HG03354 (cell line): ENCODE measurements around the gene CUL2.
"Not testable (repeated sequence)": the region's sequence is repeated elsewhere in the genome, so short reads cannot be mapped to it uniquely, and the experiment has no call there.

Experiments
- ATAC-seq: cut with Tn5 transposase; IDR thresholded peaks from one replicate; pipeline ENCODE4 v1.9.1; 2021; ENCODE audit warnings: mild to moderate bottlenecking; ENCODE audit not compliant: unreplicated experiment, poor library complexity, severe bottlenecking

CUL2 gene

GRCh38 chr10:35027567-35027966 lies 62.6 kb downstream of the CUL2 start:
- ATAC-seq: no peak

- no peak for ATAC-seq
Observed at GRCh38 chr10:35025916-35026315, 64.2 kb downstream of the CUL2 start.

GRCh38 chr10:35020481-35020880 lies 69.7 kb downstream of the CUL2 start:
- ATAC-seq: no peak

GRCh38 chr10:35019041-35020024 lies 70.8 kb downstream of the CUL2 start:
- ATAC-seq: no peak

- ATAC-seq: no peak
Observed at GRCh38 chr10:35017608-35018007, 72.5 kb downstream of the CUL2 start.

- ATAC-seq: no peak
Observed at GRCh38 chr10:35015843-35016408, 74.2 kb downstream of the CUL2 start.

GRCh38 chr10:35012781-35013180 lies 77.4 kb downstream of the CUL2 start:
- no peak for ATAC-seq

GRCh38 chr10:35011771-35012191 lies 78.4 kb downstream of the CUL2 start:
- no peak for ATAC-seq

GRCh38 chr10:35007858-35008301 lies 82.3 kb downstream of the CUL2 start:
- ATAC-seq: no peak

GRCh38 chr10:35006836-35007235 lies 83.3 kb downstream of the CUL2 start:
- no peak for ATAC-seq

GRCh38 chr10:35005868-35006267 lies 84.3 kb downstream of the CUL2 start:
- ATAC-seq: no peak

- no peak for ATAC-seq
Observed at GRCh38 chr10:35004651-35005050, 85.5 kb downstream of the CUL2 start.

GRCh38 chr10:35003906-35004305 lies 86.2 kb downstream of the CUL2 start:
- no peak for ATAC-seq

GRCh38 chr10:35000936-35001335 lies 89.2 kb downstream of the CUL2 start:
- no peak for ATAC-seq

GRCh38 chr10:34999532-34999931 lies 90.6 kb downstream of the CUL2 start:
- no peak for ATAC-seq

- ATAC-seq: no peak
Observed at GRCh38 chr10:34998940-34999339, 91.2 kb downstream of the CUL2 start.

GRCh38 chr10:34996843-34997242 lies 93.3 kb downstream of the CUL2 start:
- ATAC-seq: no peak

- no peak for ATAC-seq
Observed at GRCh38 chr10:34995925-34996324, 94.2 kb downstream of the CUL2 start.

GRCh38 chr10:34994565-34995142 lies 95.5 kb downstream of the CUL2 start:
- ATAC-seq: peak; percentile 98

- ATAC-seq: no peak
Observed at GRCh38 chr10:34993782-34994181, 96.4 kb downstream of the CUL2 start.

GRCh38 chr10:34991117-34991516 lies 99.0 kb downstream of the CUL2 start:
- not testable (repeated sequence) for ATAC-seq
